OCI-LY1 (cell line): ENCODE results near the gene CHST12.

ENCODE experiments used
- H2AFZ ChIP-seq: fragments of 200-600 bp; sonication (generic), shearing (Covaris generic); 2 replicates; pipeline ENCODE4 v1.6.0; 2014; ENCODE audit warnings: antibody characterized with exemption, mild to moderate bottlenecking, low read length
- H3F3A ChIP-seq: fragments of 200-600 bp; sonication (generic), shearing (Covaris generic); 2 replicates; pipeline ENCODE4 v1.6.0; 2014; ENCODE audit warnings: mild to moderate bottlenecking, antibody characterized with exemption, low read length, moderate library complexity; ENCODE audit not compliant: insufficient read depth
- H3K27ac ChIP-seq: fragments of 200-600 bp; sonication (generic); 2 replicates; pipeline ENCODE4 v1.5.1; 2014; ENCODE audit warnings: low read length, mixed run types, mild to moderate bottlenecking, low read depth; ENCODE audit not compliant: poor library complexity, severe bottlenecking
- H3K27me3 ChIP-seq: fragments of 200-600 bp; sonication (generic); 2 replicates; pipeline ENCODE4 v1.6.0; 2014; ENCODE audit warnings: antibody characterized with exemption, mild to moderate bottlenecking, low read length, moderate library complexity; ENCODE audit not compliant: insufficient read depth
- H3K36me3 ChIP-seq: fragments of 200-600 bp; sonication (generic); 2 replicates; pipeline ENCODE4 v1.6.1; 2014; ENCODE audit warnings: mild to moderate bottlenecking, antibody characterized with exemption, low read length, moderate library complexity, mixed read lengths; ENCODE audit not compliant: insufficient read depth
- H3K4me1 ChIP-seq: fragments of 200-600 bp; sonication (generic); 2 replicates; pipeline ENCODE4 v1.5.1; 2014; ENCODE audit warnings: mild to moderate bottlenecking, low read length, moderate library complexity; ENCODE audit not compliant: insufficient read depth, severe bottlenecking
- H3K4me2 ChIP-seq: fragments of 200-600 bp; sonication (generic), shearing (Covaris generic); 2 replicates; pipeline ENCODE4 v1.6.1; 2014; ENCODE audit warnings: low read length
- H3K4me3 ChIP-seq: fragments of 200-600 bp; sonication (generic); 2 replicates; pipeline ENCODE4 v1.5.1; 2014; ENCODE audit warnings: low read length, low read depth, mild to moderate bottlenecking, mixed read lengths; ENCODE audit not compliant: poor library complexity, severe bottlenecking
- H3K79me2 ChIP-seq: fragments of 200-600 bp; shearing (Covaris generic); 2 replicates; pipeline ENCODE4 v1.6.1; 2016; ENCODE audit warnings: mixed run types, low read length, mixed read lengths; ENCODE audit not compliant: insufficient read depth
- H3K9ac ChIP-seq: fragments of 200-600 bp; sonication (generic), shearing (Covaris generic); 2 replicates; pipeline ENCODE4 v1.6.1; 2014; ENCODE audit warnings: mild to moderate bottlenecking, low read length, mixed read lengths
- H3K9me2 ChIP-seq: fragments of 200-600 bp; sonication (generic), shearing (Covaris generic); 2 replicates; pipeline ENCODE4 v1.6.1; 2014; ENCODE audit warnings: low read depth, mild to moderate bottlenecking, low read length, mixed read lengths
- H3K9me3 ChIP-seq: fragments of 200-600 bp; shearing (Covaris generic); 2 replicates; pipeline ENCODE4 v1.6.1; 2014; ENCODE audit warnings: low read length, mixed read lengths
- H4K20me1 ChIP-seq: fragments of 200-600 bp; sonication (generic), shearing (Covaris generic); 2 replicates; pipeline ENCODE4 v1.6.0; 2016; ENCODE audit warnings: mild to moderate bottlenecking, low read length; ENCODE audit not compliant: insufficient read depth
- CTCF ChIP-seq: fragments of 200-600 bp; sonication (generic), shearing (Covaris generic); IDR thresholded peaks from 2 replicates; pipeline ENCODE4 v1.5.1; 2017; ENCODE audit warnings: mild to moderate bottlenecking, antibody characterized with exemption, low read length, moderate library complexity, mixed read lengths
- EZH2 ChIP-seq: fragments of 200-600 bp; sonication (generic), shearing (Covaris generic); IDR thresholded peaks from 2 replicates; pipeline ENCODE4 v1.8.0; 2017; ENCODE audit warnings: borderline replicate concordance, mixed run types, mild to moderate bottlenecking, antibody characterized with exemption, low read length, moderate library complexity, mixed read lengths

CHST12 gene

GRCh38 chr7:2404714-2405119 lies 1.3 kb downstream of the CHST12 start:
- Histone ChIP-seq H3F3A (no peaks in the 10 kb centered on the region), H3K9ac (no peak overlapping the region; the same call in 1 of the 2 replicates), H3K4me3 (peak overlapping the region; percentile 67), H3K27ac (no peak overlapping the region), H3K27me3 (no peaks in the 10 kb centered on the region; the same call in 1 of the 2 replicates), H3K4me1 (peaks cover 11% of the 10 kb centered on the region), H3K79me2 (no peaks in the 10 kb centered on the region), H4K20me1 (no peaks in the 10 kb centered on the region), H3K9me3 (no peaks in the 10 kb centered on the region), H2AFZ (no peak overlapping the region), H3K36me3 (no peaks in the 10 kb centered on the region), H3K4me2 (peak overlapping the region; percentile 77; the same call in 1 of the 2 replicates), H3K9me2 (no peaks in the 10 kb centered on the region)
- TF ChIP-seq EZH2 (no peak), CTCF (no peak)

- no peak overlapping the region for H3K4me3 ChIP-seq
- no peak overlapping the region for H2AFZ ChIP-seq
- no peak for TF ChIP-seq CTCF
- TF ChIP-seq EZH2: no peak
- no peaks in the 10 kb centered on the region for H3F3A ChIP-seq
- H3K9me2 ChIP-seq: no peaks in the 10 kb centered on the region
- H3K27ac ChIP-seq: no peak overlapping the region
- no peaks in the 10 kb centered on the region for H4K20me1 ChIP-seq
- H3K9me3 ChIP-seq: no peaks in the 10 kb centered on the region
- H3K4me1 ChIP-seq: peaks cover 11% of the 10 kb centered on the region
- H3K36me3 ChIP-seq: no peaks in the 10 kb centered on the region
- no peaks in the 10 kb centered on the region; the same call in 1 of the 2 replicates for H3K27me3 ChIP-seq
- no peaks in the 10 kb centered on the region for H3K79me2 ChIP-seq
- H3K9ac ChIP-seq: no peak overlapping the region
- no peak overlapping the region for H3K4me2 ChIP-seq
Observed at GRCh38 chr7:2405201-2405600, 1.8 kb downstream of the CHST12 start.

GRCh38 chr7:2405601-2406345 lies 2.4 kb downstream of the CHST12 start:
- Histone ChIP-seq H4K20me1 (no peaks in the 10 kb centered on the region), H3K9me2 (no peaks in the 10 kb centered on the region), H3F3A (no peaks in the 10 kb centered on the region), H3K27ac (no peak overlapping the region), H3K36me3 (no peaks in the 10 kb centered on the region), H3K4me2 (no peak overlapping the region), H3K27me3 (no peaks in the 10 kb centered on the region; the same call in 1 of the 2 replicates), H3K9me3 (no peaks in the 10 kb centered on the region), H3K4me3 (no peak overlapping the region), H3K9ac (no peak overlapping the region), H3K4me1 (peaks cover 11% of the 10 kb centered on the region), H2AFZ (no peak overlapping the region), H3K79me2 (no peaks in the 10 kb centered on the region)
- TF ChIP-seq EZH2 (no peak), CTCF (no peak)
